Measurements from ENCODE around the gene TIMM13. TPM values are rescaled to one million over a fixed set of nuclear protein-coding genes. Genes with fewer than 3 reads are reported as not detected.
"Not testable (repeated sequence)": the region's sequence is repeated elsewhere in the genome, so short reads cannot be mapped to it uniquely, and the experiment has no call there.

Gene TIMM13
- polyA plus RNA-seq, 3 donors, result 93.3 to 117 (median 107) TPM

- not testable (repeated sequence) for DNase-seq
These were observed 9.9 kb downstream of the TIMM13 start for GRCh38 chr19:2417436-2417835.

GRCh38 chr19:2416321-2417097, 10.9 kb downstream of the TIMM13 start:
- no peak for DNase-seq

- DNase-seq, result no peak
These were observed 11.4 kb downstream of the TIMM13 start for GRCh38 chr19:2415973-2416319.

- DNase-seq, result no peak
These were observed 12.0 kb downstream of the TIMM13 start for GRCh38 chr19:2415281-2415972.

GRCh38 chr19:2413629-2414028, 13.8 kb downstream of the TIMM13 start:
- no peak for DNase-seq

- DNase-seq, result no peak
These were observed 14.2 kb downstream of the TIMM13 start for GRCh38 chr19:2413159-2413558.

GRCh38 chr19:2412449-2412848, 14.9 kb downstream of the TIMM13 start:
- DNase-seq, result no peak

GRCh38 chr19:2411709-2412108, 15.7 kb downstream of the TIMM13 start:
- DNase-seq, result no peak

- DNase-seq, result no peak
These were observed 17.4 kb downstream of the TIMM13 start for GRCh38 chr19:2410023-2410422.

GRCh38 chr19:2409352-2409912, 18.0 kb downstream of the TIMM13 start:
- DNase-seq, result no peak

GRCh38 chr19:2408247-2408646, 19.1 kb downstream of the TIMM13 start:
- DNase-seq, result no peak

- no peak for DNase-seq
These were observed 27.8 kb downstream of the TIMM13 start for GRCh38 chr19:2399582-2399981.

GRCh38 chr19:2398735-2399305, 28.6 kb downstream of the TIMM13 start:
- no peak for DNase-seq

GRCh38 chr19:2397173-2397572, 30.2 kb downstream of the TIMM13 start:
- DNase-seq, result not testable (repeated sequence)

GRCh38 chr19:2395293-2395829, 32.0 kb downstream of the TIMM13 start:
- not testable (repeated sequence) for DNase-seq

GRCh38 chr19:2394442-2395292, 32.7 kb downstream of the TIMM13 start:
- DNase-seq, result no peak

GRCh38 chr19:2394054-2394441, 33.3 kb downstream of the TIMM13 start:
- no peak for DNase-seq

- DNase-seq, result not testable (repeated sequence)
These were observed 34.5 kb downstream of the TIMM13 start for GRCh38 chr19:2392899-2393298.

GRCh38 chr19:2392366-2392765, 35.0 kb downstream of the TIMM13 start:
- DNase-seq, result no peak

GRCh38 chr19:2391118-2391725, 36.2 kb downstream of the TIMM13 start:
- peak; percentile 61 for DNase-seq

- no peak for DNase-seq
These were observed 37.8 kb downstream of the TIMM13 start for GRCh38 chr19:2389594-2389993.

Data from renal pelvis (tissue), 4 donors.